ENCODE data around the gene NT5C2.
"Not testable (repeated sequence)": the region's sequence is repeated elsewhere in the genome, so short reads cannot be mapped to it uniquely, and the experiment has no call there.

The NT5C2 gene

GRCh38 chr10:103166523-103166922, 26.5 kb downstream of the NT5C2 start:
- DNase-seq (ENCODE audit: low read depth in 3 of 3, low spot score in 1 of 3): no peak

GRCh38 chr10:103163766-103164403, 29.2 kb downstream of the NT5C2 start:
- not testable (repeated sequence) for DNase-seq (ENCODE audit: low read depth in 3 of 3, low spot score in 1 of 3)

DNA sequence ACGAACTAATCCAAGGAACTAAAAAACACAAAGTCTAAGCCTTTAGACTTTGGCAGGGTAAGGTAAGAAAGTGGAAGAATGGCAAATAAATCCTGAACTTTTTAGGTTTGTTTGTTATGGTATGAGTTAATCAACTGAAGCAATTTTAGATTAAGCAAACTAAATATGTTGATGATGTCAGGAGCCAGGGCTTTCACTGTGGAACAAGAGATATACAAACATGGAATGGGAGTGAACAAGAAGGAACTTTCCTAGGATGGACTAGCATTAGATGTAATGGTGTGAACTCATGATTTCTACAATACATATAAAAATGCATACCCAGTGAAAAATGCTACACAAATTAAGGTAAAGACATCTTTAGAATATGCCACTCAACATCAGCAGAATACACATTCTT, 35.8 kb downstream of the NT5C2 start:
- no peak for DNase-seq (ENCODE audit: low read depth in 3 of 3, low spot score in 1 of 3)

DNA sequence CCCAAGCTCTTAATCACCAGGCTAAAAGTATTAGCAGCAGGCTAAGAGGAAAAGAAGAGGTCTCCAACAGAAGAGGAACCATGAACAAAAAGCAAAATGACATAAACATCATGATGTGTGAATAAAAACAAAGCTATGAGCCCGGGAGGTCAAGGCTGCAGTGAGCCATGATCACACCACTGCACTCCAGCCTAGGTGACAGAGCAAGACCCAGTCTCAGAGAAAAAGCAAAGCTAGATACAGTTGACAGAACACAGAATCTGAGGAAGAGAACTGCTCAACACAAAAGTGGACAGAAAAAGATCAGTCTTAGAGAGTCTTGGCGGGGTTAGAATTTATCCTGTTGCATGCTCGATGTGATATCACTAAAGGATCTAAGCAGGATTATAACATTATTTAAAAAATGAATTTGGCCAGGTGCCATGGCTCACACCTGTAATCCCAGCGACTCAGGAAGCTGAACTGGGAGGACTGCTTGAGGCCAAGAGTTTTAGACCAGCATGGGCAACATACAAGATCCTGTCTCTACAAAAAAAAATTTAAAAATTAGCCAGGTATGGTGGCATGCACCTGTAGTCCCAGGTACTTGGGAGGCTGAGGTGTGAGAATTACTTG, 37.5 kb downstream of the NT5C2 start:
- no peak for DNase-seq (ENCODE audit: low read depth in 3 of 3, low spot score in 1 of 3)

DNA sequence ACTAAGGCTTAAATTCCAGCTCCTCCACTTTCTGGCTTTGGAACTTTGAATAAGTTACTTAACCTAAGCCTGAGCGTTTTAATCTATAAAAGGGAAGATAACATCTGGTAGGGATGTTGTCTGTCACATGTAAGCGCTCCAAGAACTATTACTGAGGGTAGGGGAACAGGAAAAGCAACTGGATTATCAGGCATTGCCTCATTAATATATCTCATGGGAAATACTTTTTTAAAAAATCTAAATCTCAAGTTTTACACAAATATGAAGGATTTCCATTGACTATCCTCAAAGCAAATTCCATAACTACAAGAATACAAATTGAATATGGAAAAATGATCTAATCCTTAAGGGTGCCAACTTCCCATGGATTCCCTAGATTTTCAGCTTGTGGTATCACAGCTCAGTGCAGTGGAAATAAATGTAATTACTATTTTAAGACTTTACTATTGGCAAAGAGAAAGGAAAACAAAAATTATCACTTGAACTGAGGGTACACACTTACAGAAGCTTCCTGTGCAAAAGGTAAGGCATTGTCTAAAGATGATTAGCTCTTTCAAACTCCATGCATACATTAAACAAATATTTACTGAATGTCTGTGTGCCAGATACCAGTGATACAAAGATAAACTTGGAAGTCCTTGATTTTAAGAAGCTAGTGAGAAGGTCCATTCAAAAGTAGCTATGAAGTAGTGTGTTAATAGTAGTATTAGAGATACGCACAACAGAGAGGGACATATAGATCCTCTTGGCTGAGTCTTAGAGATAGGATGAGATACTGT, 38.4 kb downstream of the NT5C2 start:
- DNase-seq (ENCODE audit: low read depth in 3 of 3, low spot score in 1 of 3): no peak

DNA sequence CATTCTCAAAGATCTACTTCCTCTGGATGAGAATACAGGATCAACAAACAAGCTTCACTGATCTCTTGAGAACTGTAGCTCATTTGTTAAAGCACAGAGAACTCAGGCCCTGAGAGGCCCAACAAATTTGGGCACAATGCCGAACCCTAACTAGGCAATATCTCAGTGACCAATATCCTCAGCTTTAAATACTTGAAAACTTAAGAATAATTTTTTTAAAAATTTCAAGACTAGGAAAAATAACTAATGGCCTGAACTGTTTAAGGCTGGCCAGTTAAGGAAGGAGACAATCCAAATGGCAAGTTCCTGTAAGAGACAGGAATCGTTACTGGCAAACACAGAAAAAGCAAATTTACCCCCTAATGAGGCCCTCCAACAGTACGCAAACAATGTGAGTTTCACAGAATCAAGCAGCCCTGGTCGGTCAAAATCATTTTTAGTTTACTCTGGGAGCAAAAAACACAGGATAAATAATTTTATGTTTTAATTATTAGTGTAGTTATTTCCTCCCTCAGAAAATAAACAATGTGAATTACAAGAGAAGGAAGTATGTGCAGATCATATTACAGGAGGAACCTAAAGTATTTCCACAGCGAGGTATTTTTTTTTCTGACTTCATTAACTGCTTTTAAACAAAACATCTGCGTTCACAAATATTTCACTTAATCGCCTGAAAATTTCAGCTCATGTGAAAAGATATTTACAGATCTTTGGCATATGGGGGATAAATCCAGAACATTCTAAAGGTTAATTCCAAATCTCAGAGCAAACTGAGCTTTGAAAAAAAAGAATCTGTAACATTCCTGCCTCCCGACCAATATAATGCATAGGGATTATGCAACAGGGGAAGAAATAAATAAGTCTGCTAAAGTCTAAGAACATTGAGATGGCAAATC, 39.5 kb downstream of the NT5C2 start:
- DNase-seq (ENCODE audit: low read depth in 3 of 3, low spot score in 1 of 3): no peak

GRCh38 chr10:103149991-103150622, 43.0 kb downstream of the NT5C2 start:
- no peak for DNase-seq (ENCODE audit: low read depth in 3 of 3, low spot score in 1 of 3)

GRCh38 chr10:103147645-103148044, 45.4 kb downstream of the NT5C2 start:
- no peak for DNase-seq (ENCODE audit: low read depth in 3 of 3, low spot score in 1 of 3)

- DNase-seq (ENCODE audit: low read depth in 3 of 3, low spot score in 1 of 3): no peak
Measured at GRCh38 chr10:103145860-103146466, 47.1 kb downstream of the NT5C2 start.

GRCh38 chr10:103145046-103145445, 48.0 kb downstream of the NT5C2 start:
- DNase-seq (ENCODE audit: low read depth in 3 of 3, low spot score in 1 of 3): no peak

- no peak for DNase-seq (ENCODE audit: low read depth in 3 of 3, low spot score in 1 of 3)
Measured at GRCh38 chr10:103144041-103144440, 49.0 kb downstream of the NT5C2 start.

DNA sequence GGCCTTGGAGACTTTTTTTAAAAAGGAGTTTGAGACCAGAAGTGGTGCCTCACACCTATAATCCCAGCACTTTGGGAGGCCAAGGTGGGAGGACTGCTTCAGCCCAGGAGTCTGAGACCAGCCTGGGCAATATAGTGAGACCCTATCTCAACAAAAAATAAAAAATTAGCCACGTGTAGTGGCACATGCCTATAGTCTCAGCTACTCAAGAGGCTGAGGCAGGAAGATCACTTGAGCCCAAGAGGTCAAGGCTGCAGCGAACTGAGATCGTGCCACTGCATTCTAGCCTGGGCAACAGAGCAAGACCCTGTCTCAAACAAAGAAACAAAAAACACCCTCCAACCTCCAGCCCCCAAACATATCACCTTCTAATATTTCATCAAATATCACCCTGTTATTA, 49.4 kb downstream of the NT5C2 start:
- not testable (repeated sequence) for DNase-seq (ENCODE audit: low read depth in 3 of 3, low spot score in 1 of 3)

DNA sequence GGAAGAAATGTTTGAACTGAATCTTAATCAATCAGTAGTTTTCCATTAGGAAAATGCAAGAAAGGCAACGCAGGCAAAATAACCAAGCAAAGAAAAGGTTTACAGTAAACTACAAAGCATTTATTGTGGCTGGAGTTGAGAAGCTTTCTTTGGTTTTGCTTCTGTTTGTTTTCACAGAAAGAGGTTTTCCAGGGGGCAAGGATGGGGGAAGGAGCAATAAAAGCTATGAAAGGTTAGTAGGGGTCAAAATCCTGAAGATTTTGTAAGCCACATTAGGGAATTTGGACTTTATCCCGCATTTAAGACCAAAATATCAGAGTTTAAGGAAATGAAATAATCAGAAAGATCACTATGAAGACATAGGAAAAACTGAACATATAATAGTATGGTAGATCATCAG, 51.1 kb downstream of the NT5C2 start:
- DNase-seq (ENCODE audit: low read depth in 3 of 3, low spot score in 1 of 3): no peak

- DNase-seq (ENCODE audit: low read depth in 3 of 3, low spot score in 1 of 3): no peak
Measured at GRCh38 chr10:103140469-103140868, 52.6 kb downstream of the NT5C2 start.

GRCh38 chr10:103139803-103140202, 53.3 kb downstream of the NT5C2 start:
- no peak for DNase-seq (ENCODE audit: low read depth in 3 of 3, low spot score in 1 of 3)

DNA sequence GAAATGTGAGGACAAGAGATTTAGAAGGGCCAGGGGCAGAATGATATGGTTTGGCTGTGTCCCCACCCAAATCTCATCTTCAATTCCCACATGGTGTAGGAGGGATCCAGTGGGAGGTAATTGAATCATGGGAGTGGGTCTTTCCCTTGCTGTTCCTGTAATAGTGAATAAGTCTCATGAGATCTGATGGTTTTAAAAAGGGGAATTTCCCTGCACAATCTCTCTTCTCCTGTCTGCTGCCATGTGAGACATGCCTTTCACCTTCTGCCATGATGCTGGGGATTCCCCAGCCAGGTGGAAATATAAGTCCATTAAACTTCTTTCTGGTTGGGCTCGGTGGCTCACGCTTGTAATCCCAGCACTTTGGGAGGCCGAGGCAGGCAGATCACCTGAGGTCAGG, 57.9 kb downstream of the NT5C2 start:
- not testable (repeated sequence) for DNase-seq (ENCODE audit: low read depth in 3 of 3, low spot score in 1 of 3)

DNA sequence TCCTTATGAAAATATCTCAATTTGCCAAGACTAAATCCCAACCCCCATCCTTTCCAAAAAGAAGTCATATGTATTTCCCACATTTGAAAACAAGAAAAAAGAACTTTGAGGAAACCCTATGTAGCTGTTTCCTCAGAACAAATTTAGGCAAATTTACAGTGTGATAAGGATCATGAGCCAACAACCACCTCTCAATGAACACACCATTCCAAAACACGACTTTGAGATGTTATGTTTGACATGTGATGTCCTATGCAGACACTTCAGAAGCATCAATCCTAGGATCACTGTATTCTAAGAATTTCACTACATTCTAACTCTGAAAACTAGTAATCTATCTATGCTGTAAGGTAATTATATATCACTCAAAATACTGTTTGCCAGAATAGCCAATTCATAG, 62.2 kb downstream of the NT5C2 start:
- no peak for DNase-seq (ENCODE audit: low read depth in 3 of 3, low spot score in 1 of 3)

DNA sequence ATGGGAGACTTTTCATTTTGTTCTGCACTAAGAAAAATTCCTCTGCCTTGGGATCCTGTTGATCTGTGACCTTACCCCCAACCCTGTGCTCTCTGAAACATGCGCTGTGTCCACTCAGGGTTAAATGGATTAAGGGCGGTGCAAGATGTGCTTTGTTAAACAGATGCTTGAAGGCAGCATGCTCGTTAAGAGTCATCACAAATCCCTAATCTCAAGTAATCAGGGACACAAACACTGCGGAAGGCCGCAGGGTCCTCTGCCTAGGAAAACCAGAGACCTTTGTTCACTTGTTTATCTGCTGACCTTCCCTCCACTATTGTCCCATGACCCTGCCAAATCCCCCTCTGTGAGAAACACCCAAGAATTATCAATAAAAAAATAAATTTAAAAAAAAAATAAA, 62.9 kb downstream of the NT5C2 start:
- not testable (repeated sequence) for DNase-seq (ENCODE audit: low read depth in 3 of 3, low spot score in 1 of 3)

GRCh38 chr10:103127241-103127640, 65.8 kb downstream of the NT5C2 start:
- no peak for DNase-seq (ENCODE audit: low read depth in 3 of 3, low spot score in 1 of 3)

Data from stimulated activated CD4-positive, alpha-beta T cell treated with anti-CD3 and anti-CD28 coated beads, TNF-alpha, amount 100 ng/mL, for 1 hour (primary cell).